ENCODE data around the gene EHMT1.

GRCh38 chr9:137802521-137803243 is 183.9 kb downstream of the EHMT1 start:
- TF ChIP-seq, protein P1, sequence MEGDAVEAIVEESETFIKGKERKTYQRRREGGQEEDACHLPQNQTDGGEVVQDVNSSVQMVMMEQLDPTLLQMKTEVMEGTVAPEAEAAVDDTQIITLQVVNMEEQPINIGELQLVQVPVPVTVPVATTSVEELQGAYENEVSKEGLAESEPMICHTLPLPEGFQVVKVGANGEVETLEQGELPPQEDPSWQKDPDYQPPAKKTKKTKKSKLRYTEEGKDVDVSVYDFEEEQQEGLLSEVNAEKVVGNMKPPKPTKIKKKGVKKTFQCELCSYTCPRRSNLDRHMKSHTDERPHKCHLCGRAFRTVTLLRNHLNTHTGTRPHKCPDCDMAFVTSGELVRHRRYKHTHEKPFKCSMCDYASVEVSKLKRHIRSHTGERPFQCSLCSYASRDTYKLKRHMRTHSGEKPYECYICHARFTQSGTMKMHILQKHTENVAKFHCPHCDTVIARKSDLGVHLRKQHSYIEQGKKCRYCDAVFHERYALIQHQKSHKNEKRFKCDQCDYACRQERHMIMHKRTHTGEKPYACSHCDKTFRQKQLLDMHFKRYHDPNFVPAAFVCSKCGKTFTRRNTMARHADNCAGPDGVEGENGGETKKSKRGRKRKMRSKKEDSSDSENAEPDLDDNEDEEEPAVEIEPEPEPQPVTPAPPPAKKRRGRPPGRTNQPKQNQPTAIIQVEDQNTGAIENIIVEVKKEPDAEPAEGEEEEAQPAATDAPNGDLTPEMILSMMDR (IDR thresholded peaks at IDR 0.05), result no peak
- TF ChIP-seq POLR2A (IDR thresholded peaks at IDR 0.05), result no peak

Data from Peyer's patch (tissue), 4 donors.